Activated B cell treated with CpG ODN at 0.5 μM for 24 hours (primary cell): ENCODE data around the gene MARS1. TPM values are rescaled to one million over a fixed set of nuclear protein-coding genes. Genes with fewer than 3 reads are reported as not detected.
"Not testable (repeated sequence)": the region's sequence is repeated elsewhere in the genome, so short reads cannot be mapped to it uniquely, and the experiment has no call there.

Experiments used
- ATAC-seq: fragments of 200-7000 bp; cut with Tn5 transposase; one replicate; pipeline ENCODE4 v1.10.0; 2021; ENCODE audit warnings: low read depth, mild to moderate bottlenecking, moderate library complexity
- CTCF ChIA-PET: fragments of 350-600 bp; sonication (Branson Sonifier 250); formaldehyde crosslinking; loops from one replicate; lab custom pipeline; 2021; ENCODE audit warnings: antibody characterized with exemption; lab: Charles Lee
- POLR2A ChIA-PET: fragments of 350-600 bp; sonication (Branson Sonifier 250); formaldehyde crosslinking; loops from one replicate; lab custom pipeline; 2021; ENCODE audit warnings: antibody characterized with exemption; lab: Charles Lee
- DNase-seq: peaks from one replicate; pipeline ENCODE4 v3.0.0; 2022
- H3K27ac Mint-ChIP-seq: one replicate; pipeline ENCODE4 v1.8.0; 2020; ENCODE audit warnings: mixed read lengths
- H3K27me3 Mint-ChIP-seq: one replicate; pipeline ENCODE4 v1.8.0; 2021; ENCODE audit warnings: mixed read lengths
- H3K36me3 Mint-ChIP-seq: one replicate; pipeline ENCODE4 v1.8.0; 2021; ENCODE audit warnings: low read depth, mixed read lengths
- H3K4me1 Mint-ChIP-seq: one replicate; pipeline ENCODE4 v1.8.0; 2021; ENCODE audit warnings: mixed read lengths
- H3K4me3 Mint-ChIP-seq: one replicate; pipeline ENCODE4 v1.8.0; 2020; ENCODE audit warnings: mild to moderate bottlenecking, mixed read lengths
- H3K9me3 Mint-ChIP-seq: one replicate; pipeline ENCODE4 v1.8.0; 2020; ENCODE audit warnings: mixed read lengths
- CTCF ChIP-seq: fragments of 200-600 bp; IDR thresholded peaks from one replicate; pipeline ENCODE4 v1.8.0; 2022; ENCODE audit warnings: antibody characterized with exemption, mild to moderate bottlenecking
- intact Hi-C: fragments of 100-400 bp; cut with micrococcal nuclease; formaldehyde crosslinking; loops from one replicate; pipeline ENCODE4 v1.15.1; 2024
- total RNA-seq: library from RNA; stranded (reverse); gene quantifications from 2 replicates; pipeline ENCODE4 v1.2.3, GENCODE V29; 2022

Gene MARS1
- total RNA-seq, 1 donor from 2014 or later, result 425 TPM

GRCh38 chr12:57514720-57515407 is 27.0 kb downstream of the MARS1 start:
- no peak overlapping the region for H3K4me3 Mint-ChIP-seq
- H3K36me3 Mint-ChIP-seq, result peaks cover 90% of the 10 kb centered on the region
- CTCF ChIA-PET, result no interaction called here
- peaks cover 21% of the 10 kb centered on the region for H3K4me1 Mint-ChIP-seq
- POLR2A ChIA-PET, result interaction anchor here (0.6 to 1.8 kb wide), 9 partner anchors 10 to 151 kb away, joined by 3 to 7 read pairs (median 4); partner anchors contain the start of gene DCTN2
- no peaks in the 10 kb centered on the region for H3K9me3 Mint-ChIP-seq
- DNase-seq (no peak), ATAC-seq (no peak)
- H3K27me3 Mint-ChIP-seq, result no peaks in the 10 kb centered on the region
- no peak overlapping the region for H3K27ac Mint-ChIP-seq
- intact Hi-C loops, result no loop called here
- no peak for TF ChIP-seq CTCF

GRCh38 chr12:57515408-57515933 is 27.6 kb downstream of the MARS1 start:
- Mint-ChIP-seq H3K4me1 (peaks cover 24% of the 10 kb centered on the region), H3K36me3 (peaks cover 92% of the 10 kb centered on the region), H3K9me3 (no peaks in the 10 kb centered on the region), H3K4me3 (no peak overlapping the region), H3K27me3 (no peaks in the 10 kb centered on the region), H3K27ac (peak overlapping the region; percentile 46)
- DNase-seq, result no peak
- ChIA-PET CTCF (no interaction called here), POLR2A (interaction anchor here (0.6 to 1.8 kb wide), 8 partner anchors 11 to 107 kb away, joined by 3 to 5 read pairs (median 3); no protein-coding TSS in a partner anchor)
- no peak for ATAC-seq
- no peak for TF ChIP-seq CTCF
- intact Hi-C loops, result no loop called here

- DNase-seq (no peak), ATAC-seq (no peak)
- Mint-ChIP-seq H3K4me3 (no peak overlapping the region), H3K27ac (peak overlapping the region; percentile 46), H3K9me3 (no peaks in the 10 kb centered on the region), H3K36me3 (peaks cover 90% of the 10 kb centered on the region), H3K27me3 (no peaks in the 10 kb centered on the region), H3K4me1 (peaks cover 29% of the 10 kb centered on the region)
- intact Hi-C loops, result no loop called here
- ChIA-PET POLR2A (interaction anchor here (0.6 to 1.8 kb wide), 7 partner anchors 12 to 107 kb away, joined by 3 to 5 read pairs (median 3); no protein-coding TSS in a partner anchor), CTCF (no interaction called here)
- no peak for TF ChIP-seq CTCF
These were observed 28.2 kb downstream of the MARS1 start for GRCh38 chr12:57515934-57516541.

- H3K4me1 Mint-ChIP-seq, result peaks cover 35% of the 10 kb centered on the region
- DNase-seq (no peak), ATAC-seq (no peak)
- H3K27ac Mint-ChIP-seq, result no peak overlapping the region
- CTCF ChIA-PET, result interaction anchor here (0.7 kb wide), 1 partner anchor 74 kb away, joined by 3 read pairs; no protein-coding TSS in a partner anchor
- no peak for TF ChIP-seq CTCF
- no peaks in the 10 kb centered on the region for H3K9me3 Mint-ChIP-seq
- POLR2A ChIA-PET, result interaction anchor here (0.6 to 1.4 kb wide), 3 partner anchors 29 to 35 kb away, joined by 3 read pairs; partner anchors contain the start of gene MARS1
- H3K27me3 Mint-ChIP-seq, result no peaks in the 10 kb centered on the region
- peaks cover 83% of the 10 kb centered on the region for H3K36me3 Mint-ChIP-seq
- H3K4me3 Mint-ChIP-seq, result no peak overlapping the region
- intact Hi-C loops, result no loop called here
These were observed 28.8 kb downstream of the MARS1 start for GRCh38 chr12:57516617-57517153.

- Mint-ChIP-seq H3K36me3 (peaks cover 78% of the 10 kb centered on the region), H3K9me3 (no peaks in the 10 kb centered on the region), H3K27ac (no peak overlapping the region), H3K4me3 (no peak overlapping the region), H3K27me3 (no peaks in the 10 kb centered on the region), H3K4me1 (peaks cover 40% of the 10 kb centered on the region)
- POLR2A ChIA-PET, result interaction anchor here (0.6 kb wide), 1 partner anchor 29 kb away, joined by 3 read pairs; the partner anchor contains the start of gene MARS1
- intact Hi-C loops, result no loop called here
- ATAC-seq (no peak), DNase-seq (no peak)
- TF ChIP-seq CTCF, result no peak
- CTCF ChIA-PET, result interaction anchor here (0.7 kb wide), 1 partner anchor 73 kb away, joined by 3 read pairs; no protein-coding TSS in a partner anchor
These were observed 29.3 kb downstream of the MARS1 start for GRCh38 chr12:57517187-57517586.

- H3K27ac Mint-ChIP-seq, intact Hi-C loops, ATAC-seq, H3K4me3 Mint-ChIP-seq, H3K9me3 Mint-ChIP-seq, H3K27me3 Mint-ChIP-seq, DNase-seq: not testable (repeated sequence)
- POLR2A ChIA-PET, result interaction anchor here (0.9 to 3.5 kb wide), 2 partner anchors 29 to 38 kb away, joined by 3 to 26 read pairs; partner anchors contain the start of gene ARHGAP9
- Mint-ChIP-seq H3K36me3 (peaks cover 73% of the 10 kb centered on the region), H3K4me1 (peaks cover 41% of the 10 kb centered on the region)
- CTCF ChIA-PET, result interaction anchor here (0.7 kb wide), 1 partner anchor 72 kb away, joined by 3 read pairs; no protein-coding TSS in a partner anchor
These were observed 29.9 kb downstream of the MARS1 start for GRCh38 chr12:57517718-57518117.
